Measurements from ENCODE around the gene FAM217B. TPM values are rescaled to one million over a fixed set of nuclear protein-coding genes. Genes with fewer than 3 reads are reported as not detected.

Gene FAM217B
- total and polyA plus RNA-seq, 2 of the 8 experiments (the other 6 are each of a cell fraction or from before 2014, with no cell fraction given), result 5.4 to 28.5 TPM

DNA sequence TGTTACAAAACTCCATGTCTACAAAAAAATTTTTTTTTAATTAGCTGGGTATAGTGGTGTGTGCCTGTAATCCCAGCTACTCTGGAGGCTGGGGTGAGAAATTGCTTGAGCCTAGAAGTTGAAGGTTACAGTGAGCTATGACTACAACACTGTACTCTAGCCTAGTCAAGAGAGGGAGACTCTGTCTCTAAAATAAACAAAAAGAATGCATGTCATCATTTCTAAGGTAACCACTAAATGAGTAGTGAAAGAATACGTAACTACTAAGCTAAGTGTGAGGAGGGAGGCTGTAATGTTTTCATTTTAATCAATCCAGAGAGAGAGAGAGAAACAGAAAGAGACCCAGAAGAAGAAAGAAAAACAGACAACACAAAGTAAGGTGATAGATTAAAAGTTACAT, 16.7 kb upstream of the FAM217B start (continued):
- TF ChIP-seq BACH1 (IDR thresholded peaks at IDR 0.05; ENCODE audit: low read length) (no peak), GTF2F1 (IDR thresholded peaks at IDR 0.05; ENCODE audit: borderline replicate concordance, low read depth, low read length) (no peak), RBBP5 (IDR thresholded peaks at IDR 0.05; ENCODE audit: borderline replicate concordance, low read depth, low read length) (no peak), POU5F1 (IDR thresholded peaks at IDR 0.05; ENCODE audit: low read depth, low read length) (no peak), RFX5 (IDR thresholded peaks at IDR 0.05; ENCODE audit: borderline replicate concordance, low read depth, low read length) (no peak)

Measured in H1 (cell line).